IMR-90 (cell line): ENCODE results near the gene FAHD1. TPM values are rescaled to one million over a fixed set of nuclear protein-coding genes. Genes with fewer than 3 reads are reported as not detected.

Experiments
- ATAC-seq: fragments of 200-7000 bp; cut with Tn5 transposase; 2 replicates; pipeline ENCODE4 v1.9.1; 2020; ENCODE audit warnings: low read depth, mild to moderate bottlenecking, moderate library complexity
- BruUV-seq: library from RNA; stranded (reverse); fragments of 400-500 nt; replicated peaks from 2 replicates; lab custom pipeline; 2021; lab: Mats Ljungman, UMichigan
- CTCF ChIA-PET: fragments of 300-600 bp; formaldehyde crosslinking; extraction: SDS; loops from one replicate; lab custom pipeline; 2021; ENCODE audit warnings: antibody characterized with exemption; lab: Yijun Ruan, JAX
- POLR2A ChIA-PET: fragments of 300-600 bp; sonication (Branson Sonifier 250); formaldehyde crosslinking; loops from one replicate; lab custom pipeline; 2022; ENCODE audit warnings: antibody characterized with exemption; ENCODE audit not compliant: unreplicated experiment; lab: Charles Lee
- DNase-seq: peaks from one replicate; pipeline ENCODE4 v3.0.0; 2013
- H2AFZ ChIP-seq: replicated peaks from 2 replicates; pipeline ENCODE3; 2013; ENCODE audit warnings: low read length, mild to moderate bottlenecking; ENCODE audit not compliant: poor library complexity
- H2AK5ac ChIP-seq: 2 replicates; pipeline ENCODE4 v1.6.1; 2013; ENCODE audit warnings: low read depth, low read length, inconsistent platforms
- H2AK9ac ChIP-seq: replicated peaks from 2 replicates; pipeline ENCODE3; 2013; ENCODE audit warnings: mild to moderate bottlenecking, low read depth, low read length, moderate library complexity; ENCODE audit not compliant: poor library complexity
- H2BK120ac ChIP-seq: 2 replicates; pipeline ENCODE4 v1.6.1; 2013; ENCODE audit warnings: low read depth, low read length, inconsistent platforms
- H2BK15ac ChIP-seq: 3 replicates; pipeline ENCODE4 v1.6.1; 2013; ENCODE audit warnings: low read depth, low read length, inconsistent platforms
- H2BK20ac ChIP-seq: 2 replicates; pipeline ENCODE4 v1.6.1; 2013; ENCODE audit warnings: low read depth, mild to moderate bottlenecking, inconsistent platforms, low read length, moderate library complexity
- H2BK5ac ChIP-seq: 2 replicates; pipeline ENCODE4 v1.6.1; 2013; ENCODE audit warnings: mild to moderate bottlenecking, low read depth, low read length, inconsistent platforms; ENCODE audit not compliant: poor library complexity, severe bottlenecking
- H3K14ac ChIP-seq: replicated peaks from 2 replicates; pipeline ENCODE4 v1.6.1; 2013; ENCODE audit warnings: low read depth, low read length, inconsistent platforms
- H3K18ac ChIP-seq: 2 replicates; pipeline ENCODE4 v1.6.1; 2013; ENCODE audit warnings: low read depth, low read length, control low read depth
- H3K23ac ChIP-seq: 2 replicates; pipeline ENCODE4 v1.6.1; 2013; ENCODE audit warnings: low read depth, low read length, inconsistent platforms
- H3K27ac ChIP-seq: 2 replicates; pipeline ENCODE4 v1.5.1; 2013; ENCODE audit warnings: mild to moderate bottlenecking, control low read depth, low read length; ENCODE audit not compliant: insufficient read depth
- H3K27me3 ChIP-seq: 2 replicates; pipeline ENCODE4 v1.6.1; 2013; ENCODE audit warnings: low read length; ENCODE audit not compliant: control insufficient read depth, insufficient read depth
- H3K36me3 ChIP-seq: 2 replicates; pipeline ENCODE4 v1.6.1; 2013; ENCODE audit warnings: low read length, mixed read lengths; ENCODE audit not compliant: control insufficient read depth, insufficient read depth
- H3K4ac ChIP-seq: 2 replicates; pipeline ENCODE4 v1.6.1; 2013; ENCODE audit warnings: low read depth, low read length, inconsistent platforms
- H3K4me1 ChIP-seq: 2 replicates; pipeline ENCODE4 v1.6.1; 2013; ENCODE audit warnings: low read length, mixed read lengths; ENCODE audit not compliant: control insufficient read depth, insufficient read depth
- H3K4me2 ChIP-seq: 2 replicates; pipeline ENCODE4 v1.6.1; 2013; ENCODE audit warnings: low read depth, mild to moderate bottlenecking, control low read depth, low read length, moderate library complexity
- H3K4me3 ChIP-seq: 2 replicates; pipeline ENCODE4 v1.5.1; 2013; ENCODE audit warnings: low read depth, mild to moderate bottlenecking, control low read depth, low read length, moderate library complexity; ENCODE audit not compliant: insufficient read depth
- H3K56ac ChIP-seq: 2 replicates; pipeline ENCODE4 v1.6.1; 2013; ENCODE audit warnings: low read length, inconsistent platforms; ENCODE audit not compliant: insufficient read depth; ENCODE audit errors: extremely low read depth
- H3K79me1 ChIP-seq, 2 experiments: 2 replicates each; pipeline ENCODE4 v1.6.1; 2013; ENCODE audit warnings: low read length in 2 of 2, inconsistent platforms in 1 of 2, low read depth in 1 of 2
- H3K9ac ChIP-seq: 2 replicates; pipeline ENCODE4 v1.6.1; 2013; ENCODE audit warnings: low read depth, low read length, control low read depth
- H3K9me1 ChIP-seq: 2 replicates; pipeline ENCODE4 v1.6.1; 2013; ENCODE audit warnings: low read length, inconsistent platforms; ENCODE audit not compliant: insufficient read depth
- H3K9me3 ChIP-seq: 2 replicates; pipeline ENCODE4 v1.6.1; 2013; ENCODE audit warnings: low read length; ENCODE audit not compliant: control insufficient read depth, insufficient read depth
- H4K20me1 ChIP-seq: 2 replicates; pipeline ENCODE4 v1.6.1; 2013; ENCODE audit warnings: low read length, inconsistent platforms; ENCODE audit not compliant: insufficient read depth
- H4K5ac ChIP-seq: 2 replicates; pipeline ENCODE4 v1.6.1; 2013; ENCODE audit warnings: mild to moderate bottlenecking, low read depth, low read length, control low read depth
- H4K8ac ChIP-seq, 2 experiments: 2 replicates each; pipeline ENCODE4 v1.6.1; 2013; ENCODE audit warnings: low read depth in 2 of 2, low read length in 2 of 2, control low read depth in 1 of 2, inconsistent platforms in 1 of 2
- H4K91ac ChIP-seq: 2 replicates; pipeline ENCODE4 v1.6.1; 2013; ENCODE audit warnings: low read depth, low read length, inconsistent platforms; ENCODE audit not compliant: insufficient read depth
- BHLHE40 ChIP-seq: fragments of 150-350 bp; IDR thresholded peaks from 2 replicates; pipeline ENCODE4 v1.6.1; 2016; ENCODE audit warnings: mild to moderate bottlenecking, low read depth, low read length
- CEBPB ChIP-seq: IDR thresholded peaks from 2 replicates; pipeline ENCODE4 v1.6.1; 2012; ENCODE audit warnings: low read depth, low read length, improper control_type of control experiment
- CHD1 ChIP-seq: IDR thresholded peaks from 2 replicates; pipeline ENCODE4 v1.6.1; 2012; ENCODE audit warnings: low read depth, low read length, improper control_type of control experiment
- CTCF ChIP-seq: conservative IDR thresholded peaks from 2 replicates; pipeline ENCODE4 v1.5.1; 2012; ENCODE audit warnings: mild to moderate bottlenecking, low read depth, low read length, improper control_type of control experiment
- ELK1 ChIP-seq: fragments of 150-350 bp; IDR thresholded peaks from 2 replicates; pipeline ENCODE4 v1.6.1; 2016; ENCODE audit warnings: low read depth, mild to moderate bottlenecking, low read length, moderate library complexity, borderline replicate concordance
- FOS ChIP-seq: fragments of 150-350 bp; IDR thresholded peaks from 2 replicates; pipeline ENCODE4 v1.6.1; 2016; ENCODE audit warnings: low read depth, low read length
- MAFK ChIP-seq: IDR thresholded peaks from 2 replicates; pipeline ENCODE4 v1.6.1; 2012; ENCODE audit warnings: low read depth, low read length, improper control_type of control experiment
- MAZ ChIP-seq: IDR thresholded peaks from 2 replicates; pipeline ENCODE4 v1.6.1; 2012; ENCODE audit warnings: low read depth, mild to moderate bottlenecking, low read length, improper control_type of control experiment, moderate library complexity, borderline replicate concordance
- MXI1 ChIP-seq: IDR thresholded peaks from 2 replicates; pipeline ENCODE4 v1.6.1; 2012; ENCODE audit warnings: low read depth, mild to moderate bottlenecking, low read length, moderate library complexity, borderline replicate concordance
- NFE2L2 ChIP-seq: fragments of 150-350 bp; IDR thresholded peaks from 2 replicates; pipeline ENCODE4 v1.6.1; 2016; ENCODE audit warnings: low read depth, mild to moderate bottlenecking, low read length
- POLR2A ChIP-seq: IDR thresholded peaks from 2 replicates; pipeline ENCODE4 v1.6.1; 2012; ENCODE audit warnings: mild to moderate bottlenecking, low read depth, low read length
- RAD21 ChIP-seq: IDR thresholded peaks from 2 replicates; pipeline ENCODE4 v1.6.1; 2012; ENCODE audit warnings: low read length, improper control_type of control experiment
- RCOR1 ChIP-seq: IDR thresholded peaks from 2 replicates; pipeline ENCODE4 v1.6.1; 2012; ENCODE audit warnings: mild to moderate bottlenecking, low read length, improper control_type of control experiment; ENCODE audit not compliant: insufficient replicate concordance
- RFX5 ChIP-seq: IDR thresholded peaks from 2 replicates; pipeline ENCODE4 v1.8.0; 2012; ENCODE audit warnings: low read depth, mild to moderate bottlenecking, low read length, moderate library complexity
- SMC3 ChIP-seq: fragments of 150-350 bp; IDR thresholded peaks from 2 replicates; pipeline ENCODE4 v1.6.1; 2016; ENCODE audit warnings: low read depth, mild to moderate bottlenecking, antibody characterized with exemption, low read length, moderate library complexity
- USF2 ChIP-seq: fragments of 150-350 bp; IDR thresholded peaks from 2 replicates; pipeline ENCODE4 v1.6.1; 2017; ENCODE audit warnings: mild to moderate bottlenecking, antibody characterized with exemption, low read length, low read depth
- WGBS, 2 experiments: methylation state at CpG; one replicate each; pipeline versions ENCODE4 v1.1.5 to v1.1.7; 2013; ENCODE audit warnings: missing lambda C conversion rate in 2 of 2; ENCODE audit not compliant: insufficient read length in 1 of 2; ENCODE audit errors: extremely low coverage in 2 of 2; 5-methylcytosine and 5-hydroxymethylcytosine counted together
- dilution Hi-C: fragments of 300-500 bp; cut with HindIII; formaldehyde crosslinking; loops from one replicate; pipeline ENCODE4 v1.14.3; 2018; ENCODE audit warnings: low sequenced_read_pairs; ENCODE audit not compliant: unreplicated experiment
- in situ Hi-C: fragments of 300-500 bp; cut with MboI; formaldehyde crosslinking; loops from 3 replicates; pipeline ENCODE4 v1.14.3; 2019; ENCODE audit warnings: low sequenced_read_pairs, inconsistent platforms, mixed read lengths
- intact Hi-C: fragments of 100-400 bp; cut with micrococcal nuclease; formaldehyde crosslinking; loops from 2 replicates; pipeline ENCODE4 v1.10.0; 2022
- polyA plus RNA-seq, 3 experiments: library from polyadenylated mRNA; depleted of rRNA; stranded (reverse); fragments of >200 nt; gene quantifications; 2 replicates each; pipeline ENCODE4 v1.2.3, GENCODE V29; 2012; ENCODE audit warnings: low replicate concordance in 1 of 3
- total RNA-seq: library from RNA; depleted of rRNA; stranded (reverse); fragments of >200 nt; gene quantifications from 2 replicates; pipeline ENCODE4 v1.2.3, GENCODE V29; 2012

FAHD1 gene
- total and polyA plus RNA-seq, 2 of the 4 experiments (the other 2 are of a cell fraction): 65.3 to 85.9 TPM

GRCh38 chr16:1834096-1834495 lies 7.1 kb downstream of the FAHD1 start:
- H3K27me3 ChIP-seq: no peaks in the 10 kb centered on the region
- ChIA-PET CTCF (no interaction called here), POLR2A (no interaction called here)
- no peak overlapping the region for H2BK15ac ChIP-seq
- no peak overlapping the region for H3K23ac ChIP-seq
- H2AK9ac ChIP-seq: no peak overlapping the region
- no peak overlapping the region; the same call in 1 of the 2 replicates for H3K56ac ChIP-seq
- H3K9me1 ChIP-seq: peaks cover 8% of the 10 kb centered on the region
- dilution Hi-C loops (no loop called here), intact Hi-C loops (no loop called here), in situ Hi-C loops (no loop called here)
- peaks cover 8% of the 10 kb centered on the region; the same call in 1 of the 2 replicates for H4K20me1 ChIP-seq
- H2BK5ac ChIP-seq: no peak overlapping the region
- H3K27ac ChIP-seq: no peak overlapping the region
- H2AK5ac ChIP-seq: no peak overlapping the region
- no peak overlapping the region for H4K8ac ChIP-seq
- H4K5ac ChIP-seq: no peak overlapping the region
- DNase-seq (no peak), ATAC-seq (no peak)
- no TSS peak for BruUV-seq
- H3K9me3 ChIP-seq: no peaks in the 10 kb centered on the region
- no peak overlapping the region for H2AFZ ChIP-seq
- H3K14ac ChIP-seq: no peak overlapping the region
- TF ChIP-seq BHLHE40: no peak
- TF ChIP-seq MAFK: no peak
- no peak for TF ChIP-seq FOS
- no peak for TF ChIP-seq RCOR1
- no peak for TF ChIP-seq CTCF
- TF ChIP-seq SMC3: no peak
- TF ChIP-seq MXI1: no peak
- TF ChIP-seq RAD21: no peak
- no peak for TF ChIP-seq POLR2A
- no peak for TF ChIP-seq NFE2L2
- TF ChIP-seq USF2: no peak
- TF ChIP-seq MAZ: no peak
- no peak for TF ChIP-seq CHD1
- no peak for TF ChIP-seq CEBPB
- no peak for TF ChIP-seq ELK1
- TF ChIP-seq RFX5: no peak
- WGBS, 2 experiments: no CpG with 5 or more reads among the region's 5 CpGs
- no peaks in the 10 kb centered on the region for H3K4me1 ChIP-seq
- H3K79me1 ChIP-seq: peaks cover 6 to 19% of the 10 kb centered on the region in 2 experiments; a peak in 3 of 4 replicates
- peaks cover 7% of the 10 kb centered on the region for H3K36me3 ChIP-seq
- H3K4me3 ChIP-seq: no peak overlapping the region
- H3K4ac ChIP-seq: no peak overlapping the region
- H4K91ac ChIP-seq: no peak overlapping the region
- H3K9ac ChIP-seq: no peak overlapping the region
- no peak overlapping the region for H2BK120ac ChIP-seq
- H2BK20ac ChIP-seq: no peak overlapping the region
- H3K18ac ChIP-seq: no peak overlapping the region
- no peak overlapping the region for H3K4me2 ChIP-seq
